Activated naive CD8-positive, alpha-beta T cell treated with anti-CD3 and anti-CD28 coated beads, Interleukin-2, amount 50 U/mL, for 16 hours (primary cell): ENCODE data around the gene SLC36A2.
"Not testable (repeated sequence)": the region's sequence is repeated elsewhere in the genome, so short reads cannot be mapped to it uniquely, and the experiment has no call there.

Experiments used
- DNase-seq: peaks from one replicate; pipeline ENCODE4 v3.0.0-alpha.2; 2020; ENCODE audit warnings: low read depth, low spot score

The SLC36A2 gene

DNA sequence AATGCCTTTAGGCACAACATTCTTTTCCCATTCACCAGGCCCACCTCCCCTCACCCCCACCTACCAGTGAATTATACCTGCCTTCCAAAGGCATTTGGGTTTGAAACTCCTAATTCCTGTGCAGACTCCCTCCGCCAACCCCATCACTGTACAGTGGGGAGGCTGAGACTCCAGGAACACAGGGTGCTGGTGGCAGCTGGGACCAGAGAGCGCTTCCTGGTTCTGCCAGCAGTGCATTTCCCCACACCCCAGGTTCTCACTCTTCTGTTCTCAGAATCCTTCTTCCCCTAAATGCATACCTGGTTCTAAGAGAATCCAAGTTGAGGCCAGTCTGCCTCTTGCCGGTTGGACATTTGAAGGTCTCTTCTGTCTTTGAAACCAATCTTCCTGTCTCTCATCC, 21.1 kb downstream of the SLC36A2 start:
- no peak for DNase-seq

DNA sequence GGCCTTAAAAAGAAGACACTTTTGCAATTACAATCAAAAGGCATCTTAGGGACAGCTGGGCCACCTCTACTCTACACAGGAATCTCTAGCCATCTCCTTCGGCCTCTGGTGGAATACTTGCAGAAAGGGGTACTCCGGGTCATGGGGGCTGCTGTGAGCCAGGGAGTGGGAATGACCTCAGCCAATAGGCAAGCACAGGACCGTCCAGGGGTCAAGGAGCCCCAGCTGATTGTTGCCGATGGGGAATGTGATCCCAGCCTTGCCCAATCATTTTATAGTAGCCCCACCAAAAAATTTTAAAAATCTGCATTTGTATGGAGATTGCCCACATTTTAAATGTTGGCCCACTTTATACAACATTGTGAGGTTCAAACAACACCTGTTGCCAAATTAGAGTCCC, 26.9 kb downstream of the SLC36A2 start:
- no peak for DNase-seq

DNA sequence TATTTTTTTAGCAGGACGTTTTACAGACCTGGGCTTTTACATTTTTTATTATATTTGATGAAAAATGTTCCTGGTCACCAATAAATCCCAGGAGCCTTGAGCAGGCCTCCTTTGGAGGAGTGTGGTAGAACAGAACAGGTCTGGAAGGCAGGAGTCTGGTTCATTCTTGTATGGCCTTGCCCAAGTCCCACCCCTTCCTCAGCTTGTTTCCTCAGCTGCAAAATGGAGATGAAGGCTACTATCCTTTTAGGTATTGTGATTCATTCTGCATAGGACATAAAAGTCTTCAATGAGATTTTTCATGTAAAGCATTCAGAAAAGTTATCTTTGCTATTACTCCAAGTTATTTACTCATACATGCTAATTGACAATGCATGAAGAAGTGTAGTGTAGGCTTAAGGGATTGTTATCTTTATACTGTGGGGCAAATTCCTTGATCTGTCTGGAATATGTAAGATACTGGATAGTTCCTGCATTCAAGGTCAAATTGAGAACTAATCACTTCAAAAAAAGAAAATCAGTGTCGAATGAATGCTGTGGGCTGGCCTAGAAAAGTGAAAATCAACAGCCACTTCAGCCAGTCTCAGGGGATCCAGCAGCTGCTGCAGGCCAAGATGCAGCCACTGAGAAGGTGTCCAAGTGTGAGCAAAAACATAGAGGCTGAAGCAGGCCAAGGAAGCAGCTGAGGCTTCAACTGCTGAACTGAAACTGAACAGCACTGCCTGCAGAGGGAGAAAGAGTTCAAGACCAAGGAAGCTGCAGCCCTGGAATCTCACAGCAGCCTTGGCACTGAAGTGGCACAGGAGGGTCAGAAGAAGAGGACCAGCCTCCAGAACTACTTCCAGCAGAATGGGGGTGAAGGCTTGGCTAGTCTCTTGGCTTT, 28.3 kb downstream of the SLC36A2 start:
- no peak for DNase-seq

DNA sequence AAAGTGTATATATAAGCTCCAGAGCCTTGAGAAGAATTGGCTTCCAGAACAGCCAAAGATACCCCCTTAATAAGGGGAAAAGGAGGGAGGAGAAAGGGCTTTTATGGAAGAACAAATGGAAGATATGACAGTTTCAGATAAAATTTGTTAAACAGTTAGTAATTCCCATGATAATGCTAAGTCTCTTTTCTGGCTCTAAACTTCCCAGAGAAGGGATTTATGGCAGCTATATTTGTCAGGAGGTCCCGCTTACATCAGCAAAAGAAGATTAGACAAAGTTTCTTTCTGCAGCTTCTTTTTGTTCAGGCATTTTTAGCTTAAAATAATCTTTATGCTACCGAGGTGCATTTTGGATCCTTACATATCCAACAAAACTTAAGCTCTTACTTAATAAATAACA, 29.5 kb downstream of the SLC36A2 start:
- no peak for DNase-seq

DNA sequence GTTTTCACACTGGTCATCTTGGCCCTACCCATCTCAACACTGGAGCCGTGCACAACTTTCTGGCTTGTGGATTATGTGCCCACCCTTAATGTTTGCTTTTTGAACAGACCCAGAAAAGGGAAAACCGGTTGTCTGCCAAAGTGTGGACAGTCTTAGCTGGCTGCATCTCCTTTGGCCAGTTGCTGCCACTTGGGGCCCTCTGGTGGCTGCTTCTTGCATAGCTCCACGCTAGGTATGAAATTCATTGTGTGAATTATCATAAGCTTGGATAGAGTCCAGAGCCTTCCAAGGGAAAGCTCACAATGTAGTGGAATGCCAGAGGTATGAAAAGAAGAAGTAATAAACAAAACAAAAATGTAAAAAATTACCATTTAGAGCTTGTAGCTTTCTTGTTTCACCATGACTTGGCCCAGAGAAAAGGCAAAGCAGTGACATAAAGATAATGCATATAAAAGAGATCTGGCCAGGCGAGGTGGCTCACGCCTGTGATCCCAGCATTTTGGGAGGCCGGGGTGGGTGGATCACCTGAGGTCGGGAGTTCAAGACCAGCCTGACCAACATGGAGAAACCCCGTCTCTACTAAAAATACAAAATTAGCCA, 31.3 kb downstream of the SLC36A2 start:
- DNase-seq: peak; percentile 17

DNA sequence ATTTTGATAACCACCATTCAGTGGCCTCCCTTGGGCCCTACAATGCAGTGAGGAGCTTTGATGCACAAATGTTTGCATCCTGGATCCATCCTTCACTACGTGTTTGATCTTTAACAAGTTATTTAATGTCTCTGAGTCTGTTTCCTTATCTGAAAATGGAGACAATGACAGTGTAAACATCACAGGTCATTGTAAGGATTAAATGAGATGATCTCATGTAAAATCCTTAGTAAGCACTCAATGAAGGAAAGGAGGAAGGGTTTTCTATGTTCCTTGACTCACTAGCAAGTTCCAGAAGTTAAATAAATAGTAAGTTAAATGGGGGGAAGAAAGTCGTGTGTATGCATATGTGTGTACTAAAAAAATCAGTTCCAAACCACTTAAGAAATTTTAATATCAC, 34.0 kb downstream of the SLC36A2 start:
- no peak for DNase-seq

DNA sequence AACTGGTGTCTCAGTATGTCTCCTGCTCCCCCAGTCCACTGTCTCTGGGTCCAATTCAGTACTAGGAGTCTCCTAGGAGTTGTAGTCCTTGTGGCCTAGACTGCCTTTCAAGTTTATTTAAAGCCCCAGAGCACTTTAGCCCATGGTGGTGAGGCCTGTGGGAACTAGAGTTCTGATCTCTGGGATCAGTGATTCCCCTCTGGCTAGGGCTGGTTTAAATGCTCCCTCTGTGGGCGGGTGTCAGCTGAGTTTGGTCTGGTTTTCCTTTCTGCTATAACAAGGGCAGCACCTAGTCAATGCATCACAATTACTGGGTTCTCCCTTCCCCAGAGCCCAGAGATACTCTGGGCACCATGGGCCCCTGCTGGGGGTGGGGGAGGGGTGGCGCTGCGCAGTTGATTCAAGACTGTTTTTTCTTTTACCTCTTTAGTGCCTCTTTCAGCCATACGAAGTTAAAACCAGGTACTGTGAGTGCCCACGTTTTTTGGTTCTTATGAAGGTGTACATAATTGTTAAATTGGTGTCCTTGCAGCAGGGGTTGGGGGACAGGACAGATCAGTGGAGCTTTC, 34.5 kb downstream of the SLC36A2 start:
- DNase-seq: no peak

DNA sequence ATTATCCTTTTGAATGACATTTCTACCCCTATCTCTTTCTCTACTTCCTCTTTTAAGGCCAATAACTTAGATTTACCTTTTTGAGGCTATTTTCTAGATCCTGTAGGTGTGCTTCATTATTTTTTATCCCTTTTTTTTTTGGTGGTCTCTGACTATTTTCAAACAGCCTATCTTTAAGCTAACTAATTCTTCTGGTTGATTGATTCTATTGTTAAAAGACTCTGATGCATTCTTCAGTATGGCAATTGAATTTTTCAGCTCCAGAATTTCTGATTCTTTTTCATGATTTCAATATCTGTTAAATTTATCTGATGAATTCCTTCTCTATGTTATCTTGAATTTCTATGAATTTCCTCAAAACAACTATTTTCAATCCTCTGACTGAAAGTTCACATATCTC, 36.4 kb downstream of the SLC36A2 start:
- DNase-seq: no peak

DNA sequence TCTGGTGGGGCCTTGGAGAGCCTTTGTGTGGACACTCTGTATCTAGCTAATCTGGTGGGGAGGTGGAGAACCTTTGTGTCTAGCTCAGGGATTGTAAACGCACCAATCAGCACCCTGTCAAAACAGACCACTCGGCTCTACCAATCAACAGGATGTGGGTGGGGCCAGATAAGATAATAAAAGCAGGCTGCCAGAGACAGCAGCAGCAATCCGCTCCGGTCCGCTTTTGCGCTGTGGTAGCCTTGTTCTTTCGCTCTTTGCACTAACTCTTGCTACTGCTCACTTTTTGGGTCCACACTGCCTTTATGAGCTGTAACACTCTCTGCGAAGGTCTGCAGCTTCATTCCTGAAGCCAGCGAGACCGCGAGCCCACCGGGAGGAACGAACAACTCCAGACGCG, 37.5 kb downstream of the SLC36A2 start:
- not testable (repeated sequence) for DNase-seq

DNA sequence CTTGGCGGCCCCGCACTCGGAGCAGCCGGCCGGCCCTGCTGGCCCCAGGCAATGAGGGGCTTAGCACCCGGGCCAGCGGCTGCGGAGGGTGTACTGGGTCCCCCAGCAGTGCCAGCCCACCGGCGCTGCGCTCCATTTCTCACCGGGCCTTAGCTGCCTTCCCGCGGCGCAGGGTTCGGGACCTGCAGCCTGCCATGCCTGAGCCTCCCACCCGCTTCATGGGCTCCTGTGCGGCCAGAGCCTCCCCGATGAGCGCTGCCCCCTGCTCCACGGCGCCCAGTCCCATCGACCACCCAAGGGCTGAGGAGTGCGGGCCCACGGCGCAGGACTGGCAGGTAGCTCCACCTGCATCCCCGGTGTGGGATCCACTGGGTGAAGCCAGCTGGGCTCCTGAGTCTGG, 38.1 kb downstream of the SLC36A2 start:
- not testable (repeated sequence) for DNase-seq

DNA sequence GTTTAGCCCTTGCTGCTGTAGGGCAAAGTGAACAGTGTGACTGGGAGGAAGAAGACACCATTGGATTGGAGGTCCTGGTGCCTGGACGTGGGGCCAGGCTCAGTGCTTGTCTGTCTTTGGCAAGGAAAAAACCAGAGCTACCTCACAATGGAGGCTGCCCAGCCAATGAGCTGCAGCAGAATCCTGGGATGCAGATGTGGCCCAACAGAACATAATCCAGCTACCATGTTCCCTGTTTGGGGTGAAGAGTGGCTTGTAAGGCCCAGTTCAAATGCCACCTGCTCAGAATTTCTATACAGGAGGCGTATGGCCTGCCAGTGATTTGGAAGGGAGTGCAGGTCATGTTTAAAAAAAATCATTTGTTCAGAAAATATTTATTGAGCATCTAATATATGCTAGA, 43.7 kb downstream of the SLC36A2 start, which contains the start of gene SLC36A3:
SLC36A3 (minus strand) TSS at position 101 of the 400 bp plus-strand sequence. CDS start 412 bp downstream, outside the sequence.
- no peak for DNase-seq

DNA sequence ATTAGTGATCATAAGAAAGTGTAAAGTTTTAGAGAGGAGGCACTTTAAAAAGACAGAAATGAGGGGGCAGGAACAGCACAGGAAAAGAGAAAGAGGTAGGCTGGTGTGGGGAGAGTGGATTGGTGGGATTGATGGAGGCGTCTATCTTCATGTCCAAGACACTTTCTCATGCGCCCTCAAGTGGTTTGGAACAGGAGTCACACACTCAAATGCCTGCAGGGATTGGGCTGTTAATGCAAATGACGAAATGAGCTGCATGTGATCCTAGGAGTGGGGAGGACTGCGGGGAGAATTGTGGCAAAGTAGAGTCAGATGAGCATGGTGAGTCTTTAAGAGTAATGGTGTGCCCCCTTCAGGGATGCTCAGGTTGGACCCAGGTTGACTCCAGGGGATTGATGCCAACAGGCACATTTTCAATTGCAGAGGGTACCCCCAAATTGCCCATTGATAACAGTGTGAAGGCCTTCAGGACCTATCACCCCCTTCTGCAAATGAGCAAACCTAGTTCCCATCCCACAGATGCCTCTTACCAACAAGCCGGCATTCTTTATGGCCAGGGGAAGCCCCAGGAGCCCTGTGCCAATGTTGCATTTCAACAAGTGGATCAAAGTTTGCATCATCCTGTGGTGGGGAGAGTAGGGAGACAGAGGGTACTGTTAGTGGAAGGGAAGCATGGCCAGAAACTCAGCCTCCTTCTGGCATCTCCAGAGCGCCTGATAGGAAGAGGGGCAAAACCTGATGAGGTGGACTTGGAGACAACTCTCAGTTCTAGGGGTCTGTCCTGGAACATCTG, 49.1 kb downstream of the SLC36A2 start:
- DNase-seq: no peak

DNA sequence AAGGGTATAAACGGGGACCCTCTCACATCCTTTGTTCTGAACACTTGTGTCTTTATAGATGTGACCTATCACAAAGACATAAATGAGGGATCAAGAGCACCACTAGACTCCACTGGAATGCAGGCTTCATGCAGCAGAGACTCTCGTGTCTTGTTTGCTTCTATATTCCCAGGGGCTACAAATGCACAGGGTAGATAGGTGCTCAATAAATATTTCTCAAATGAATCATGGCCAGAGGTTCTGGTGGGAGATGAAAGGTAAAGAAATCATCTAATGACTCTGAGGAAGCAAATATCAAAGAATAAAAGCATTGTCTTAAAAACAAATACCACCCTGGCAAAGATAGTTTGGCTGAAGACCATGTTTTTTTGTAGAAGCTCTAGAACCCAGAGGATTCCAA, 50.4 kb downstream of the SLC36A2 start:
- no peak for DNase-seq

DNA sequence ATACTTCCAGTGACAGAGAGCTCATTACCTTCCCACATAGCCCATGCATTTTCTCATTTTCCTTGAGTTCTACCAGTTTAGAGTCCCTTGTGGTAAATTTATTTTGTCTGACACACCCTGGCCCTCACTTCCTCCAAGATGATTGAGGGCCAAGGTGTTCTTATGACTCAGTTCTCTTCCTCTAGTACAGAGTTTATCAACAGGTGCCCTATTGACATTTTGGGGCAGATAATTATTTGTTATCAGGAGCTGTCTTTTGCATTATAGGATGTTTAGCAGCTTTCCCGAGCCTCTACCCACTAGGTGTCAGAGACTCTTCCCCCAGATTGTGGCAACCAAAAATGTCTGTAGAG, 50.9 kb downstream of the SLC36A2 start:
- DNase-seq: no peak

DNA sequence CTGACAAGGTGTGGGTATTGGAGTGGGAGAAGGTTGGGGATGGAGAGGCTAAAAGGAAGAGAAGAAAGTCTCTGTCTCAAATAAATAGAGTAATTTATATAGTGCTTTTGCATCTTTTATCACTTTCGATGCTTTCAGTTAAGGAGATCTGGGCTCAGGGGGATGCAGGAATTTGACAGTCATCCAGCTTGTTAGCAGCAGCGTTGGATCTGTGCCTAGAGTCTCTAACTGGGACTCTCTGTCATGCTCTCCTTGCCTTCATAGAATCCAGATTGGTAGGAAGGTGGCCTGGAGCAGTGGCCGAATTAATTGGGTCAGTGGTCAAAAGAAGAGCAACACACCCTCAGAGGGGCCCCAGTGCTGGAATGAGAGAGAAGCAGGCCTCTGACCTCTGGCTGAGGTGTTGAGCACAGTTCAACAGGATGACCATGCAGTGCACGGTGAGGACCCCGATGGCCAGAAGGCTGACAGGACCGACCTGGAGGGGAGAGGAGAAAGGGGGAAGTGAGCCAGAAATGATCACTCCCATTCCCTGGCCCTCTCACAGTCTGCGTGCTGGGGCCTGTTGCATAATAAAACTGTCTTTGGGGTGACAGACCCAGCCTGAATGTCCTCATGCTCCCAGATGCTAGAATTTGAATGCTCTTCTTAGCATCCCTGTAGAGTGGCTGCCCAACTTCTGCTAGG, 51.4 kb downstream of the SLC36A2 start:
- no peak for DNase-seq

DNA sequence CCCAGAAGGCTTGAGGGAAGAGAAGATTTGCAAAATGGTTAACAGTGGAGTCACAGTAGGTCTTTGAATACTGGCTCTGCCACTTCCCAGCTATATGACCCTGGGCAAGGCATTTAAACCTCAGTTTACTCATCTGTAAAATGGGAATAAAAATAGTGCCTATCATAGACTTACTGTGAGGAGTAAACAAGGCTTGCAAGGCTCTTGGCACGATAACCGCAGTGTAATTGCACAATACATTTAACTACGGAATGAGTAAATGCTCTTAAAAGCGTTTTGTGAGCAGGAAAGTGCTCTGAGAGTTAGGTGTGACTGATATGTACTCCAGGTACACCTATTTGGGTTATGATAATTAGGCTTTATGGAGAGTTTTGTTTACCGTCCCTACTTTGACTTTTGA, 52.2 kb downstream of the SLC36A2 start:
- DNase-seq: no peak

DNA sequence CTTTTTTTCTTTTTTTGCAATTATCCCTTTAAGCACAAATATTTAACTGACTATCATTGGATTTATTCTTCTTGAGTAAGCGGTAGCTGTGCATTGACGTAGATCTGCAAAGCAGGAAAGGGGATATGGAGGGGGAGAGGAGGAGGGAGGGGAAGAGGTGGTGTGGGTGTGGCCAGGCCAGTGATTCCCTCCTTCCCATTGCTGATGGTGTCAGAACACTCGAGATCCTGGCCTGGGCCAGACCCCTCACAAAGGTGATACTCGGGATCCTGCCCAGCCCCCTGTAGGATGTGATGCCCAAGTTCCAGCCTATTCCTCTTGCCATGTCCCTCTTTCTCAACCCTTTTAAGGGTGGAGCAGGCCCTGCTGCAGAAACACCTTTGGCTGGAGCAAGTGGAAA, 53.7 kb downstream of the SLC36A2 start:
- no peak for DNase-seq

DNA sequence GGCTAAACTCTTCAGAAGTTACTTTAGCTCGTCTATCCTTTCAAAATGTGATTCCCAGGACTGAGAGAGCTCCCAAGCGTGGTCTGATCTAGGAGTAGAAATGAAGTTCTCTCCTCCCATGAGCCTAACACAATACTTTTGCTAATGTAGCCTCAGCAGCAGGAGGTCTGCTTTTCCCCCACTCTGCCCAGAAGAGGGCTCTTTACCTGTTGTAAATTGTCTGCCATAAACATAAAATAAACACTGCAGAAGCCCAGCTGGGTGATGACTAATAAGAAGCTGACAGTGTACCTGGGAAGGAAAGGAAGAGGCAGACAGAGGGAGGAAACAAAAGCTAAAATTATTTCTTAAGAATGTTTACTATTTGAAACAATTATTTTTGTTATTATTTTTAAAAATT, 59.2 kb downstream of the SLC36A2 start:
- no peak for DNase-seq

DNA sequence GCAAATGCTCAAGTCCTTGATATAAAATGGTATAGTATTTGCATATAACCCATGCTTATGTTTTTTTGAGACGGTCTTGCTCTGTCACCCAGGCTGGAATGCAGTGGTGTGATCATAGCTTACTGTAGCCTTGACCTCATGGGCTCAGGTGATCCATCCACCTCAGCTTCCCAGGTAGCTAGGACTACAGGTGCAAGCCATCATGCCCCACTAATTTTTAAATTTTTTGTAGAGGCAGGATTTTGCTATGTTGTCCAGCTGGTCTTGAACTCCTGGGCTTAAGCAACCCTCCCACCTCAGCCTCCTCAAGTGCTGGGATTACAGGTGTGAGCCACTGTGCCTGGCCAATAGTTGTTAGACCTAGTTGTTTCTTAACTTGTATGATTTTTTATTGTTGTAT, 61.1 kb downstream of the SLC36A2 start:
- DNase-seq: no peak

DNA sequence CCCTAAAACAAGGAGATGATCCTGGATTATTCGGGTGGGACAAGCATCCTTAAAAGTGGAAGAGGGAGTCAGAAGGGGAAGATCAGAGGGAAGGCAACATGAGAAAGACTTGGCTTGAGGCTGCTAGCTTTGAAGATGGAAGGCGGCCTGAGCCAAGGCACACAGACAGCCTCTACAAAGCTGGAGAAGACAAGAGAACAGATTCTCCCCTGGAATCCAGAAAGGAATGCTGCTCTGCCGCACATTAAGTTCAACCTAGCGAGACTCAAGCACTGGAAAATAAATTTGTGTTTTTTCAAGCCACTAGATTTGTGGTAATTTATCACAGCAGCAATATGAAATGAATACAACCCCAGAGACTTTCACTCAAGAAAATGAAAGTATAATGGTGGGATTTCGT, 61.7 kb downstream of the SLC36A2 start:
- no peak for DNase-seq

DNA sequence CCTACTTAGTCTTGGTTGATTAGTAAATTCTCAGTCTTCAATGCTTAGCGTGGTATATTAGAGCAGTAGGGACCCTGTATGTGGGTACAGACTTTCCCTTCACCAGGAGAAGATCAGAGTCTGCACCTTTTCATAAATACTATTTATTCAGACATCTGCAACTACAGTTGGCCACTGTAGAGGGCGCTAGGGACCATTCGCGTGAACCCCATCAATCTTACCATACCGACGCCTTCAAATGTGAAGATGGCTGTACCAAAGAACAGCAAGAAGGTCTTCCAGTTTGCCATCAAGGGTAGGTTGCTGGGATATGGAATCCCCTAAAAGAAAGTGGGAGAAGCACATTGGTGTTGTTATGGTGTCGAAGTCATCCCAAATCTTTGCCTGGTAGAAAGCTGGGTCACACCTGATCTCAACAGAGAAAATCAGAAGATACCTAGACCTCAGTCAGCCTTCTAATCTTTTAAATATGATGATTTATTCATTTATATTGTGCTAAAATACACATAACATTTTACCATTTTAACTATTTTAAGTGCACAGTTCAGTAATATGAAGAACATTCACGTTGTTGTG, 62.9 kb downstream of the SLC36A2 start:
- DNase-seq: no peak
